SK-MEL-5 (cell line): ENCODE measurements around the gene NCBP3. TPM values are rescaled to one million over a fixed set of nuclear protein-coding genes. Genes with fewer than 3 reads are reported as not detected.

ENCODE experiments used
- DNase-seq: peaks from one replicate; pipeline ENCODE4 v3.0.0-alpha.2; 2016; ENCODE audit warnings: low read depth, low spot score
- in situ Hi-C: cut with HindIII; loops from 2 replicates; pipeline ENCODE4 v1.10.0; 2016; ENCODE audit warnings: low sequenced_read_pairs, high pct_unique_total_duplicates, low pct_unique_long_range_greater_than_20kb
- total RNA-seq: library from RNA; depleted of rRNA; stranded (reverse); fragments of >200 nt; shearing (Covaris generic); gene quantifications from 2 replicates; pipeline ENCODE4 v1.2.3, GENCODE V29; 2014; rRNA removed

NCBP3 gene
- total RNA-seq, 1 experiment from 2014 or later: 29.0 TPM

- in situ Hi-C loops: no loop called here
- no peak for DNase-seq
Observed at GRCh38 chr17:3755335-3756030, 90.6 kb downstream of the NCBP3 start.

GRCh38 chr17:3754458-3755334 is 91.3 kb downstream of the NCBP3 start:
- in situ Hi-C loops: no loop called here
- no peak for DNase-seq

- DNase-seq: no peak
- in situ Hi-C loops: no loop called here
Observed at GRCh38 chr17:3754066-3754457, 92.0 kb downstream of the NCBP3 start.

DNA sequence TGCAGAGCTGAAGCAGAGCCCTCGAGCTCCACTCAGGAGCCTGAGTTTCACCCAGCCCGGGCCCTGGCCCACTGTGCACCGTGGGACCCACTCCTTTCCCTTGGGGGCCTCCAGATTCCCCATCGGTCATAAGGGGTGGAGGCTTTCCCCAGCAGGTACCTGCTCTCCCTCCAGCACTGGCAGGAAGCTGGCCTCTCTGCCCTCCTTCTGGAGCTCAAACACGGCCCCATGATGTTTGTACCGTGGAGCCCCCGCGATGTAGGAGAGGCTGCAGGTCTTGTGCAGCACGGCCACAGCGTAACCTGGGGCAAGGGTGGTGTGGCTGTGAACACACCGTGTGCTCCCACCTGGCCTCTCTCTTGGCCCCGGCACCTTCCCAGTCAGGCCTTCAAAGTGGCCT is 92.4 kb downstream of the NCBP3 start:
- in situ Hi-C loops: no loop called here
- no peak for DNase-seq

Other genes starting within 250 kb of the NCBP3 start
- 0.50 and 1.1 TPM in 2 replicates for gene TRPV1, start 236.8 kb downstream of the NCBP3 start, total RNA-seq
- 20.8 and 21.8 TPM in 2 replicates for gene SHPK, start 210.0 kb downstream of the NCBP3 start, total RNA-seq
- 44.0 and 46.7 TPM in 2 replicates for gene CTNS, start 209.5 kb downstream of the NCBP3 start, total RNA-seq
- 49.9 and 50.4 TPM in 2 replicates for gene TAX1BP3, start 177.7 kb downstream of the NCBP3 start, total RNA-seq
- gene EMC6, start 177.4 kb downstream of the NCBP3 start, total RNA-seq: 23.3 and 37.3 TPM in 2 replicates
- gene P2RX5, start 150.1 kb downstream of the NCBP3 start, total RNA-seq: 2.4 and 3.0 TPM in 2 replicates
- gene HASPIN, start 122.3 kb downstream of the NCBP3 start, total RNA-seq: 9.0 and 9.3 TPM in 2 replicates
- 45.8 and 49.0 TPM in 2 replicates for gene ITGAE, start 45.1 kb downstream of the NCBP3 start, total RNA-seq
- 4.9 and 5.4 TPM in 2 replicates for gene CAMKK1, start 46.8 kb upstream of the NCBP3 start, total RNA-seq
- not detected in 2 replicates for gene P2RX1, start 70.2 kb upstream of the NCBP3 start, total RNA-seq
- 0.75 and 1.1 TPM in 2 replicates for gene ATP2A3, start 118.2 kb upstream of the NCBP3 start, total RNA-seq